WTC11 (cell line): ENCODE measurements around the gene NLGN4X. TPM values are rescaled to one million over a fixed set of nuclear protein-coding genes. Genes with fewer than 3 reads are reported as not detected.
A peak's percentile ranks its signal among the peaks of the same experiment; 100 is the strongest.

Experiments used
- ATAC-seq: fragments of 200-7000 bp; cut with Tn5 transposase; 2 replicates; pipeline ENCODE4 v1.10.0; 2021; ENCODE audit warnings: mild to moderate bottlenecking, moderate library complexity
- CTCF ChIA-PET: fragments of 300-600 bp; sonication (Branson Sonifier 250); formaldehyde crosslinking; loops from one replicate; lab custom pipeline; 2021; ENCODE audit warnings: antibody characterized with exemption; lab: Charles Lee
- POLR2A ChIA-PET: fragments of 350-600 bp; sonication (Branson Sonifier 250); formaldehyde crosslinking; loops from one replicate; lab custom pipeline; 2021; ENCODE audit warnings: antibody characterized with exemption; lab: Charles Lee
- DNase-seq: peaks from one replicate; pipeline ENCODE4 v3.0.0; 2021; ENCODE audit warnings: low spot score
- H3K27ac Mint-ChIP-seq: 2 replicates; pipeline ENCODE4 v1.8.0; 2021; ENCODE audit warnings: mixed read lengths
- H3K27me3 Mint-ChIP-seq: 2 replicates; pipeline ENCODE4 v1.8.0; 2021; ENCODE audit warnings: low read depth, mild to moderate bottlenecking, moderate library complexity, mixed read lengths
- H3K36me3 Mint-ChIP-seq: 2 replicates; pipeline ENCODE4 v1.8.0; 2021; ENCODE audit warnings: mixed read lengths
- H3K4me1 Mint-ChIP-seq: 2 replicates; pipeline ENCODE4 v1.8.0; 2022; ENCODE audit warnings: mixed read lengths
- H3K4me3 Mint-ChIP-seq: 2 replicates; pipeline ENCODE4 v1.8.0; 2021; ENCODE audit warnings: mild to moderate bottlenecking, moderate library complexity, mixed read lengths
- H3K9me3 Mint-ChIP-seq: 2 replicates; pipeline ENCODE4 v1.8.0; 2021; ENCODE audit warnings: mixed read lengths
- CREB1 ChIP-seq: sonication (generic); formaldehyde crosslinking; IDR thresholded peaks from 2 replicates; pipeline ENCODE4 v1.8.0; 2023; ENCODE audit warnings: mild to moderate bottlenecking, missing genetic modification reagents
- CTCF ChIP-seq: fragments of 200-600 bp; IDR thresholded peaks from 2 replicates; pipeline ENCODE4 v1.8.0; 2022; ENCODE audit warnings: antibody characterized with exemption
- FOXJ3 ChIP-seq: sonication (generic); formaldehyde crosslinking; IDR thresholded peaks from 2 replicates; pipeline ENCODE4 v1.9.0; 2021; ENCODE audit warnings: missing genetic modification reagents, mild to moderate bottlenecking, borderline replicate concordance
- FOXP1 ChIP-seq: sonication (generic); formaldehyde crosslinking; IDR thresholded peaks from 2 replicates; pipeline ENCODE4 v1.8.0; 2022; ENCODE audit warnings: missing genetic modification reagents, mild to moderate bottlenecking, moderate library complexity, borderline replicate concordance
- GABPB1 ChIP-seq: sonication (generic); formaldehyde crosslinking; IDR thresholded peaks from 2 replicates; pipeline ENCODE4 v1.8.1; 2023; ENCODE audit warnings: mild to moderate bottlenecking, missing genetic modification reagents
- HMGA2 ChIP-seq: fragments of 250-450 bp; sonication (Bioruptor Pico); IDR thresholded peaks from 2 replicates; pipeline ENCODE4 v1.4.0; 2021; ENCODE audit warnings: mild to moderate bottlenecking, moderate library complexity
- OVOL2 ChIP-seq: fragments of 250-450 bp; sonication (Bioruptor Pico); IDR thresholded peaks from 2 replicates; pipeline ENCODE4 v1.9.0; 2021; ENCODE audit warnings: mild to moderate bottlenecking, borderline replicate concordance
- SMAD3 ChIP-seq: sonication (generic); formaldehyde crosslinking; IDR thresholded peaks from 2 replicates; pipeline ENCODE4 v1.8.0; 2022; ENCODE audit warnings: missing genetic modification reagents, mild to moderate bottlenecking, borderline replicate concordance
- TEAD4 ChIP-seq: sonication (generic); formaldehyde crosslinking; IDR thresholded peaks from 2 replicates; pipeline ENCODE4 v1.8.0; 2022; ENCODE audit warnings: mild to moderate bottlenecking, missing genetic modification reagents
- USF1 ChIP-seq: sonication (generic); formaldehyde crosslinking; IDR thresholded peaks from 2 replicates; pipeline ENCODE4 v1.8.0; 2022; ENCODE audit warnings: mild to moderate bottlenecking, missing genetic modification reagents
- USF2 ChIP-seq: sonication (generic); formaldehyde crosslinking; IDR thresholded peaks from 2 replicates; pipeline ENCODE4 v1.8.1; 2023; ENCODE audit warnings: mild to moderate bottlenecking, missing genetic modification reagents, moderate library complexity
- ZNF121 ChIP-seq: sonication (generic); formaldehyde crosslinking; IDR thresholded peaks from 2 replicates; pipeline ENCODE4 v1.8.0; 2023; ENCODE audit warnings: missing genetic modification reagents
- ZNF416 ChIP-seq: fragments of 250-450 bp; sonication (Bioruptor Pico); IDR thresholded peaks from 2 replicates; pipeline ENCODE4 v1.9.0; 2021; ENCODE audit warnings: mild to moderate bottlenecking, inconsistent platforms
- total RNA-seq: library from RNA; stranded (reverse); gene quantifications from 3 replicates; pipeline ENCODE4 v1.2.3, GENCODE V29; 2021
- TF ChIP-seq, protein P1 (sequence below): sonication (generic); formaldehyde crosslinking; conservative IDR thresholded peaks from 2 replicates; pipeline ENCODE4 v1.8.1; 2022; ENCODE audit warnings: mild to moderate bottlenecking, missing genetic modification reagents
- TF ChIP-seq, protein P2 (sequence below): sonication (generic); formaldehyde crosslinking; IDR thresholded peaks from 2 replicates; pipeline ENCODE4 v1.8.0; 2023; ENCODE audit warnings: missing genetic modification reagents, mild to moderate bottlenecking, borderline replicate concordance
- TF ChIP-seq, protein P3 (sequence below): sonication (generic); formaldehyde crosslinking; IDR thresholded peaks from 2 replicates; pipeline ENCODE4 v1.8.1; 2023; ENCODE audit warnings: mild to moderate bottlenecking, missing genetic modification reagents, moderate library complexity

Gene NLGN4X
- total RNA-seq, 1 experiment from 2014 or later, result 53.8 TPM

- H3K9me3 Mint-ChIP-seq, result peaks cover 3% of the 10 kb centered on the region; the same call in 1 of the 2 replicates
- peaks cover 16% of the 10 kb centered on the region for H3K4me1 Mint-ChIP-seq
- POLR2A ChIA-PET, result no interaction called here
- H3K27ac Mint-ChIP-seq, result no peak overlapping the region
- DNase-seq (no peak), ATAC-seq (no peak)
- H3K27me3 Mint-ChIP-seq, result no peaks in the 10 kb centered on the region
- H3K36me3 Mint-ChIP-seq, result peaks cover 21% of the 10 kb centered on the region
- CTCF ChIA-PET, result interaction anchor here (0.9 kb wide), 1 partner anchor 14 kb away, joined by 3 read pairs; no protein-coding TSS in a partner anchor
- no peak overlapping the region for H3K4me3 Mint-ChIP-seq
- TF ChIP-seq, protein P1, sequence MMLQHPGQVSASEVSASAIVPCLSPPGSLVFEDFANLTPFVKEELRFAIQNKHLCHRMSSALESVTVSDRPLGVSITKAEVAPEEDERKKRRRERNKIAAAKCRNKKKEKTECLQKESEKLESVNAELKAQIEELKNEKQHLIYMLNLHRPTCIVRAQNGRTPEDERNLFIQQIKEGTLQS (CRISPR knock-in tag), result no peak
- TF ChIP-seq GABPB1 (CRISPR knock-in tag), result no peak
- TF ChIP-seq USF2 (CRISPR knock-in tag), result no peak
- no peak for TF ChIP-seq FOXP1 (CRISPR knock-in tag)
- TF ChIP-seq, protein P2, sequence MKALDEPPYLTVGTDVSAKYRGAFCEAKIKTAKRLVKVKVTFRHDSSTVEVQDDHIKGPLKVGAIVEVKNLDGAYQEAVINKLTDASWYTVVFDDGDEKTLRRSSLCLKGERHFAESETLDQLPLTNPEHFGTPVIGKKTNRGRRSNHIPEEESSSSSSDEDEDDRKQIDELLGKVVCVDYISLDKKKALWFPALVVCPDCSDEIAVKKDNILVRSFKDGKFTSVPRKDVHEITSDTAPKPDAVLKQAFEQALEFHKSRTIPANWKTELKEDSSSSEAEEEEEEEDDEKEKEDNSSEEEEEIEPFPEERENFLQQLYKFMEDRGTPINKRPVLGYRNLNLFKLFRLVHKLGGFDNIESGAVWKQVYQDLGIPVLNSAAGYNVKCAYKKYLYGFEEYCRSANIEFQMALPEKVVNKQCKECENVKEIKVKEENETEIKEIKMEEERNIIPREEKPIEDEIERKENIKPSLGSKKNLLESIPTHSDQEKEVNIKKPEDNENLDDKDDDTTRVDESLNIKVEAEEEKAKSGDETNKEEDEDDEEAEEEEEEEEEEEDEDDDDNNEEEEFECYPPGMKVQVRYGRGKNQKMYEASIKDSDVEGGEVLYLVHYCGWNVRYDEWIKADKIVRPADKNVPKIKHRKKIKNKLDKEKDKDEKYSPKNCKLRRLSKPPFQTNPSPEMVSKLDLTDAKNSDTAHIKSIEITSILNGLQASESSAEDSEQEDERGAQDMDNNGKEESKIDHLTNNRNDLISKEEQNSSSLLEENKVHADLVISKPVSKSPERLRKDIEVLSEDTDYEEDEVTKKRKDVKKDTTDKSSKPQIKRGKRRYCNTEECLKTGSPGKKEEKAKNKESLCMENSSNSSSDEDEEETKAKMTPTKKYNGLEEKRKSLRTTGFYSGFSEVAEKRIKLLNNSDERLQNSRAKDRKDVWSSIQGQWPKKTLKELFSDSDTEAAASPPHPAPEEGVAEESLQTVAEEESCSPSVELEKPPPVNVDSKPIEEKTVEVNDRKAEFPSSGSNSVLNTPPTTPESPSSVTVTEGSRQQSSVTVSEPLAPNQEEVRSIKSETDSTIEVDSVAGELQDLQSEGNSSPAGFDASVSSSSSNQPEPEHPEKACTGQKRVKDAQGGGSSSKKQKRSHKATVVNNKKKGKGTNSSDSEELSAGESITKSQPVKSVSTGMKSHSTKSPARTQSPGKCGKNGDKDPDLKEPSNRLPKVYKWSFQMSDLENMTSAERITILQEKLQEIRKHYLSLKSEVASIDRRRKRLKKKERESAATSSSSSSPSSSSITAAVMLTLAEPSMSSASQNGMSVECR (CRISPR knock-in tag), result no peak
- no peak for TF ChIP-seq HMGA2 (CRISPR knock-in tag)
- TF ChIP-seq OVOL2 (CRISPR knock-in tag), result no peak
- no peak for TF ChIP-seq CTCF
- TF ChIP-seq ZNF416 (CRISPR knock-in tag), result no peak
- no peak for TF ChIP-seq ZNF121 (CRISPR knock-in tag)
- TF ChIP-seq TEAD4 (CRISPR knock-in tag), result no peak
- no peak for TF ChIP-seq FOXJ3 (CRISPR knock-in tag)
- no peak for TF ChIP-seq SMAD3 (CRISPR knock-in tag)
- no peak for TF ChIP-seq USF1 (CRISPR knock-in tag)
Observed at GRCh38 chrX:6012357-6012756, 216.3 kb downstream of the NLGN4X start.

DNA sequence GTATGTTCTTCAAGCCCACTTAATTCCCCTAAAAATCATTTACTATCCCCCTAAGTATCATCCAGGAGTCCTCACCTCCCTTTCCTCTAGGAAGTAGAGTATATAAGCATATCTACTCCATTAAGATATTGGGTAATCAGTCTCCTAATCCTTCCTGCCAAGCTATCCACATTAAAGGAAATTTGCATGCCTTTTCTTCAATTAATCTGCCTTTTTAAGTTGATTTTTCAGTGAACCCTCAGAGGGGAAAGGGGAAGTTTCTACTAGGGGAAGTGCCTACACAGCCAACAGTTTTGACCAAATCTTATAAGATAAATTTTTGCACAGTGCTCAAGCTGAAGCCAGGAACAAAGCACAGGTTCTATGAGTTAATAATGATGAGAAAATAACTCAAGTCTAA lies 222.8 kb downstream of the NLGN4X start:
- Mint-ChIP-seq H3K27ac (peak overlapping the region; percentile 70; the same call in 1 of the 2 replicates), H3K9me3 (0 out of 2 replicates have a peak, but pooled peaks cover 3% of the 10 kb centered on the region), H3K27me3 (no peaks in the 10 kb centered on the region)
- TF ChIP-seq CREB1 (CRISPR knock-in tag) (no peak), SMAD3 (CRISPR knock-in tag) (no peak)
- TF ChIP-seq, protein P3, sequence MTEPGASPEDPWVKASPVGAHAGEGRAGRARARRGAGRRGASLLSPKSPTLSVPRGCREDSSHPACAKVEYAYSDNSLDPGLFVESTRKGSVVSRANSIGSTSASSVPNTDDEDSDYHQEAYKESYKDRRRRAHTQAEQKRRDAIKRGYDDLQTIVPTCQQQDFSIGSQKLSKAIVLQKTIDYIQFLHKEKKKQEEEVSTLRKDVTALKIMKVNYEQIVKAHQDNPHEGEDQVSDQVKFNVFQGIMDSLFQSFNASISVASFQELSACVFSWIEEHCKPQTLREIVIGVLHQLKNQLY (CRISPR knock-in tag), result no peak
- TF ChIP-seq, all 79 proteins: peak for 0
- no peak overlapping the region for H3K4me3 Mint-ChIP-seq
- H3K4me1 Mint-ChIP-seq, result peaks cover 42% of the 10 kb centered on the region
- H3K36me3 Mint-ChIP-seq, result peaks cover 11% of the 10 kb centered on the region
- no peak for DNase-seq
- ChIA-PET CTCF (no interaction called here), POLR2A (no interaction called here)
- ATAC-seq, result no peak
